NK-92 (cell line): Measurements from ENCODE around the gene SHMT2.
"Not testable (repeated sequence)": the region's sequence is repeated elsewhere in the genome, so short reads cannot be mapped to it uniquely, and the experiment has no call there.

Experiments used
- DNase-seq: peaks from one replicate; lab custom pipeline; 2025; ENCODE audit not compliant: unreplicated experiment; lab: John Stamatoyannopoulos, UW

The SHMT2 gene

DNA sequence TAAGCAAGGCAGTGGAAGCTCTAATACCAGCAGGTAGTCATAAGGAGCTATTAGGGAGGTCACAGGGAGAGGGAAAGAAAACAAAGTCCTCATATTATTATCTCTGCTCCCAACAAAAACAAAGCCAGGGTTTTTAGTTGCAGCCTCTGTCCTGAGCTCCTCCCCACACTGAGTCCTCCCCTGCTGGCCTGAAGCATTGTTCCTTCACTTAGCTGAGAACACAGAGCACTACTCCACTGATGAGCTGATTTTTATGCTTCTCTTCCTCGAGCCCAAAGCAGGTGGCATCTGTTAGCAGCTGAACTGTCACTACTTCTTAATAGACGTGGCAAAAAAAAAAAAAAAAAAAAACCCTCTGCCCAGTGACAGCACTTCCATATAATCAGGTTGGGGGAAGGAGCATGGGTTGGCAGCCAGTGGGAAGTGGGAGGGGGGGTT, 31.9 kb downstream of the SHMT2 start:
- no peak for DNase-seq

DNA sequence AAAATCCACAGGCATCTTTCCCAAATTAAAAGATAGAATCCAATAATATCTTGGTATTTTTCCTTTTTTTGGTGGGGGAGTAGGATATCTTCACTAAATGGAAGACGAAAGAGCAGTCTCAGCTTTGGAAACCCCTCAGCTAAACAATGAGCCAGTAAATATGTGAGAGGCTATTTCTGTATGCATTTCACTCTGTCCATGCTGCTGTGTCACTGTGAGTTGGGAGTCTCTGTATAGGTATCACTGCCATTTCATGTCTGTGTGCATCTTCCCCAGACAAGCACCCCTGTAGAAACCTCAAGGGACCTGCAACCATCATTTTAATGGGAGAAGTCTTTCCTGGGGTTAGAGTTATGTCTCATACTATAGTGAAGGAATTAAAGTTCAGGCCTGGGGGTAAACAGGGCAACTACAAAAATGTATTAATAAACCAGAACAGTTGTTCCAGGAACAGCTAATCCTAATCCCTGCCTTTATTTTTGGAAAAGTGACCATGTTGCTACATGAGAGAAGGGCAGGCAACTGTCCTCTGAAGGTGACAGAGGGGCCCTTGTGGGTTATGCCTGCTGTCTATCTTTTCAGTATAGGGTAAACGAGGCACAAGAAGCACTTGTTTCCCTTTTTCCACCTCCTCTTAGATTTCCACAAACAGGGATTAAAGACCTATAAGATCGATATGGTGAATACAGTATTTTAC, 32.8 kb downstream of the SHMT2 start:
- no peak for DNase-seq

DNA sequence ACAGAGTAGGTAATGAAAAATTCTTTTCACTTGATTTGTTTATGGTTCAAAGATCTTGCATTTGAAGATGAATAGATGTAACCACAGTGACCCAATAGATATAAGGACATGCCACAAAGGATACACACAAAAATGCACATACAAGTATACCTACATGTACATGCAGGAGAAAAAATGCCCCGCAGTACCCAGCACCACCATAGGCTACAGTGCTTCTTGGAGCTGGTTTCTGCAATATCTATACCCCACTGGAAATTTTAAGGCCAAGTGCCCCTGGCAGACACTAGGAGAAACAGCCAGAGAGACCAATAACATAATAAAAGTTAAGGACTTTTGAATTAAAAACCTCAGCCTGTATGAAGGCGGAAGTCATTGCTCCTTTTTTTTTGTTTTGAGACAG, 33.6 kb downstream of the SHMT2 start:
- no peak for DNase-seq

DNA sequence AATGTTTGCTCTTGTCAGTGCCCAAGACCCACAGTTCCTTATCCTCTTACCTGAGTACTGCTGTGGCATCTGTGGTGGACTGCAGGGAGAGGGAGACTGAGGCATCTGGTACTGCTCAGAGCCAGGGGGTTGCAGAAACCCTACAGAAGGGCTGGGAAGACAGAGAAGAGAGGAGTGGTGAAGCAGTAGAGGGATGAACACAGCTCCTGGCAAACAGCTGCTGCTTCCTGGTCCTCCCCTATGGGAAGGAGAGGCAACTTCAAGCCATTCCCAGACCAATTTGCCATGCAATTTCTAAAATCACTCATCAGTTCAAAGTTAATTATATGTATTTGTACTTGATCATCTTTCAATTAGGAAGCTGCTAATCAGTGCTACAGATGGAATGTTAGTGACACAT, 37.2 kb downstream of the SHMT2 start:
- DNase-seq: no peak

DNA sequence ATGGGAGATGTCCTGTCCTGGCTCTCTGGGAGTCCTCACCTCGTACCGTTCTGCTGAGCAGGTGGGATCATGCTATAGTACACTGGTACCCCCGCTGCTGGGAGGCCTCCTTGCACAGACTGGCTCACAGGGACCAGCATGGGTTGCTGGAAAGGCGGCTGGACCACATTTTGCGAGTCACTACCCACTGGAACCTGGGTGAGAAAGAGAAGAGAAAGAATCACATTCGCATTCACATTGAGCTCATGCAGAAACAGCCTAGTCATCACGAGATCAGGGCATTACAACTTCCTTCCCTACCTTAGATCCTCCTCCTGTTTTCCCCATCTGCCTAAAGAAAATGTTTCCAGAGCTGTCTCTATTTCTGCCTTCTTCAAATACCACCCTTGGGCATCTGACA, 38.8 kb downstream of the SHMT2 start:
- DNase-seq: no peak

DNA sequence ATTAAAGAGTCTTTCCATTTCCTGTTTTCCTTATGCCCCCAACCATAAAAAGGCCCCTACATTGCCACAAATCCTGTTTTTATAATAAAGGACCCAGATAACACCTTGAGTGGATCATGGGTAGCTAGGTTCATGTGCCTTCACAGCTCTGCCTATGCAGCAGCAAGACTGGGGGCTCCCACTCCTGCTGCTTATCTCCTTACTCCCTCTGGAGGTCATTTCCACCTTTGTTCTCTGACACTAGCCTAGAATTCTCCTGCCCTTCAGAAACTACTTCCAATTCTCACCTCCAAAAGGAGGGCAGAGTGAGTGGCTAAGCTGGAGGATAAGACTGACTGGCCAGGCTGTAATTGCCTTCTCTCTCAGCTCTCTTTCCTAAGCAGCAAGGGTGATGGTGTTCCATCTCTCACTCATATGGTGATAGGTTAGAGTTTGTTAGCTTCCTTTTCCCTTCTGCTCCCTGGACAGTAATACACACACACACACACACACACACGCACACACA, 41.5 kb downstream of the SHMT2 start:
- no peak for DNase-seq

DNA sequence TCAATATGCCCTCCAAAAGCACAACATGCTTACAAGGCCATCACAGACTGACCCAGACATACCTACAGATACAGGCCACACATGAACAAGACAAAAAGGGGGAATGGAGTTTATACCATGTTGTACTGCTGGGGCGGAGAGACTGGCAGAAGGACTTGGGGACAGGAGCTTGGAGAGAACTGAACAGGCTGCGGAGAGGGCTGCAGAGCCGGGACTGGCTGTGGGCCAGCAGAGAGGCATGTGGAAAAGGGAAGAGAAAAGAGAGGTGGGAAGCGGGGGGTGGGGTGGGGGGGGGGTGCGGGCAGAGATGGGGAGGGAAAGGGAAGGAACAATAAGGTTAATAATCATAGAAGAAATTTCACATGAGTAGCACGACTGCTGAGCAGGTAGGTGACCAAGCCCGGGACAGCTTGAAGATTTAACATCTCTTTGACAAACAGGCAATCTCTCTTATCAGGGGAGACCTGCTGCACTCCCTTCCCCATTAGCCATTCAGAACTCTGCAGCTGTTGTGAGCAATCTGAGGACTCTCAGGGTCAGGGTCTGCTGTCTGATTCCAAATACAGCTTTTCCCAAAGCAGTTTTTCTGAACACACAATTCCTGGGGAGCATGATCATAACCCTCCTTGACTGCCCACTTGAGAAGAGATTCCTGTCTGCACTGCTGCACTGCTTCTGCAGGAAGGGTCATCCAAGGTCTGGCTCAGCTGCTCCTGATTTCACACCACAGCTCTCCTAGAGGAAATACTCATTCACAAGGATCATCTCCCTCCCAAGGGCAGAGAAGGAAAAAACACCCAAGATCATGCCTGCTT, 43.0 kb downstream of the SHMT2 start:
- DNase-seq: no peak

DNA sequence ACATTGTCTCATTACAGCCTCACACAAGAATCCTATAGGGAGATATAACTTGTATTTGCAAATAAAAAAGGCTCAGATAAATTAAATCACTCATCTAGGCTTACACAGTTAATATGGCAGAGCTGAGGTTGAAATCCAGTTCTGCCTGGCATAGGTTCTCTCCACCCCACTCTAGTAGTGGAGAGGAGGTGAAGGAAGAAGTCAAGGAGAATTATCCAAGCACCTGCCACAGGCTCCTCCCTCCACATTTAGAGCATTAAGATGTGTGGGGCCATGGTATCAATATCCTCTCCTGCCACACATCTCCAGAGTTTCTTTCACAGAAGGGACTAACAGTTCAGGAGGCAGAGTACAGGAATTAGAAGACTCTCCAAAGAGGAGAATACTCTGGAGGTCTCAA, 44.0 kb downstream of the SHMT2 start:
- no peak for DNase-seq

DNA sequence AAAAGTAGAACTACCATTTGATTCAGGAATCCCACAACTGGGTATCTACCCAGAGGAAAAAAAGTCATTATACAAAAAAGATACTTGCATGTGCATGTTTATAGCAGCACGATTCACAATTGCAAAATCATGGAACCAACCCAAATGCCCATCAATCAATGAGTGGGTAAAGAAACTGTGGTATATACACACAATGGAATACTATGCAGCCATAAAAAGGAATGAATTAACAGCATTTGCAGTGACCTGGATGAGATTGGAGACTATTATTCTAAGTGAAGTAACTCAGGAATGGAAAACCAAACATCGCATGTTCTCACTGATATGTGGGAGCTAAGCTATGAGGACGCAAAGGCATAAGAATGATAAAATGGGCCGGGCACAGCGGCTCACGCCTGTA, 46.7 kb downstream of the SHMT2 start:
- not testable (repeated sequence) for DNase-seq

DNA sequence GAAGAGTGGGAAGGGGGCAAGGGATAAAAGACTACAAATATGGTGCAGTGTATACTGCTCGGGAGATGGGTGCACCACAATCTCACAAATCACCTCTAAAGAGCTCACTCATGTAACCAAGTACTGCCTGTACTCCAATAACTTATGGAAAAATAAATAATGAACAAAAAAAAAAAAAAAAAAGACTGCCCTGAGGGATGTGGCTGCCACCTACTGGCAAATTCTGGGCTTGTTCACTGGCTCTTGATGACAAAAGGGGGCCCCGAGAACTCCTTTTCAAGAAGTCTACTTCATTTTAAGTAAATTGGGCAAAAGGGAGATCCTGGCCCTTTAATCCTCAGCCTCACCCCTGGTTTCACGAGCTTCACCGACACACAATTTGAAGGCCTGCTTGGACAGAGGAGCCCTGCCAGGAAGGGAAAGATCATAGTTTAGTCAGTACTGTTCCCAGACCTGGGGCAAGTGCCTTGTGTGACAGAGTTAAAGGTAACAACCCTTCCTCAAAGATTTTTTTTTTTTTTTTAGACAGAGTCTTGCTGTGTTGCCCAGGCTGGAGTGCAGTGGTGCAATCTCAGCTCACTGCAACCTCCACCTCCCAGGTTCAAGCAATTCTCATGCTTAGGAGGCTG, 47.5 kb downstream of the SHMT2 start:
- DNase-seq: no peak

DNA sequence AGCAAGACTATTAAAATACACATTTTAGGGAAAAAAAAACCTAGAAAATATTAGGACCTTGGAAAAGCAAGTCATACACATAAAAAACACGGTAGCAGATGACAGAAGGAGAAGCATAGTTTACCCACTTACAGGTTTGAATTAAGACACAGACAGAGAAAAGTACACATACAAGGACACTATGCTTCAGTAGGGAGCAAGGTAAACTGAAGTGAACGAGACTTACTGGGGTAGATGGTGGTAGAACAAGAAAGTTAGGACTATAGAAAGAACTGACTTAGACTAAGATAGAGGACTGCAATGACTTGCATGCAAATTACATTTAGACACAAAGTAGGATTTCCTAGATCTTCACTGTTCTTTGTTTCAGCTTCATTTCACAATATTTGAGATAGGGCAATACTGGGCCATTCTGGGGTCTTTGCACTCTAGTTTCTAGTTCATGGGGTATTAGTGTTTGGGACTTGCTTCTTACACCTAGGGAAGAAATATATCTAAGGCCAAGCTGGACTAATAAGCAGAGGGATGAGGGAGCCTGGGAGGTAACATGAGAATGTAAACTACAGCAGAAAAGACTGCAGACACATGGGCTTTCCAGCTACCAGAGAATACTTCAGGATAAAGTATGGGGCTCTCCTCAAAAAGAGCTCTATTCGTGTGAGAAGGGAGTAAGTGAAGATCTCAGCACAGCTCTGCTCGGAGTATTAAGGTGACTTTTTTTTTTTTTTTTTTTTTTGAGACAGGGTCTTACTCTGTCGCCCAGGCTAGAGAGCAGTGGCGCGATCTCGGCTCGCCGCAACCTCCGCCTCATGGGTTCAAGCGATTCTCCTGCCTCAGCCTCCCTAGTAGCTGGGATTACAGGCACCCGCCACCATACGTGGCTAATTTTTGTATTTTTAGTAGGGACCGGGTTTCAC, 49.2 kb downstream of the SHMT2 start:
- DNase-seq: no peak

DNA sequence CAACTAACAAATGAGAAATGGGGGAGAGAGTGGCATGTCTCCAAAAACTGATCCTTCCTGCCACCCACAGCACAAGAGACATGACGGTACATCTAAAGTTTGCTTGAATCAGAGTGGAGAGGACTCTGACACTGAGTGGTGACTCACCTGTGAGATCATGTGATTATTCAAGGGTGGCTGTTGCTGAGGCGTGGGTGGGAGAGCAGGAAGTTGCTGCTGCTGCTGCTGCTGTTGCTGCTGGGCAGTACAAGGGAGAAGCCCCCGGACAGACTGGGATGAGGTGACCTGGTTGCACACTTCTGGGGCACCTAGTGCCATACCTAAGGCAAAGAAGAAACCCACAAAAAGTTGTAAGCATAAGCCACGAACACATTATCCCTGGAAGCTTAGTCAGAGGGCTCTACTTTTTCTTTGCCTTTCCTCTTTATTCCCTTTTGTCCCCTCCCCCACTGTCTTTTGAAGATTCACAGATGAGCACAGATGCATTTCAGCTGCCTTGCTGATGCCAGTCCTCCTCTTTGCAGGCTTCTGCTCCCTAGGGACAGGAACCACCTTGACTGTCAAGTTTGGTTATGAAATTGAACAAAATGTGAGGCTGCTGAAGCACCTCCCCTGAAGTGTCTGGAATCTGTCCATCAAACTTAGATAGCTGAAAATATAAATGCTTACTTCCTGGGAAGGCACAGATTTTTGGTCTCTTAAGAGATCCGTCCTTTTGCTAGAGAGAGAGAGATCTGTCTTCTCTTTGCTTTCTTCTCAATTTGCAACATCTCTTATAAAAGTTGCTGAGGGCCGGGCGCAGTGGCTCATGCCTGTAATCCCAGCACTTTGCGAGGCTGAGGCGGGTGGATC, 50.9 kb downstream of the SHMT2 start:
- DNase-seq: no peak

DNA sequence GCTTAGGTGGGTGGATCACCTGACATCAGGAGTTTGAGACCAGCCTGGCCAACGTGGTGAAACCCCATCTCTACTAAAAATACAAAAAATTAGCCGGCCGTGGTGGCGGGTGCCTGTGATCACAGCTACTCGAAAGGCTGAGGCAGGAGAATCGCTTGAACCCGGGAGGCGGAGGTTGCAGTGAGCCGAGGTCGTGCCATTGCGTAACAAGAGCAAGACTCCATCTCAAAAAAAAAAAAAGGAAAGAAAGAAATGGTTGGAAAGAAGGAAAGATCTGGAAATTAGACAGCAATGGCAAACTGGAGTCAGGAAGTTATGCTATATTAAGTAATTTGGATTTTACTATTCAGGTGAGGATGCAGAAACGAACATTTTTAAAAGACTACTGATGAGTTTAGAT, 52.6 kb downstream of the SHMT2 start:
- not testable (repeated sequence) for DNase-seq
